GM12878 (cell line): Measurements from ENCODE around the gene LDLRAD4. TPM values are rescaled to one million over a fixed set of nuclear protein-coding genes. Genes with fewer than 3 reads are reported as not detected.

Experiments
- ATAC-seq: fragments of 200-7000 bp; cut with Tn5 transposase; 3 replicates; pipeline ENCODE4 v1.9.1; 2020; ENCODE audit warnings: mild to moderate bottlenecking, moderate library complexity
- BruUV-seq: library from RNA; stranded (reverse); fragments of 400-500 nt; replicated peaks from 2 replicates; lab custom pipeline; 2021; lab: Mats Ljungman, UMichigan
- CTCF ChIA-PET: fragments of 300-600 bp; sonication (Branson Sonifier 250); formaldehyde crosslinking; extraction: SDS; loops from one replicate; lab custom pipeline; 2021; ENCODE audit warnings: inconsistent platforms; lab: Yijun Ruan, JAX
- POLR2A ChIA-PET: fragments of 350-600 bp; formaldehyde crosslinking; extraction: SDS; loops from one replicate; lab custom pipeline; 2021; ENCODE audit warnings: inconsistent platforms; lab: Charles Lee
- RAD21 ChIA-PET: fragments of 300-600 bp; sonication (Branson Sonifier 250); formaldehyde crosslinking; loops from one replicate; lab custom pipeline; 2023; ENCODE audit warnings: antibody characterized with exemption; ENCODE audit not compliant: unreplicated experiment; lab: Charles Lee
- SMC1A ChIA-PET: fragments of 300-600 bp; sonication (Branson Sonifier 250); formaldehyde crosslinking; loops from one replicate; lab custom pipeline; 2023; ENCODE audit not compliant: unreplicated experiment, uncharacterized antibody; lab: Charles Lee
- DNase-seq: peaks from one replicate; pipeline ENCODE4 v3.0.0-alpha.2; 2011; ENCODE audit warnings: low read depth, low spot score
- FAIRE-seq: peaks from 3 replicates; lab custom pipeline; 2011; peaks lifted over from hg19 to GRCh38; lab: Jason Lieb, UNC
- H2AFZ ChIP-seq: 2 replicates; pipeline ENCODE4 v1.6.0; 2011; ENCODE audit warnings: low read depth, low read length, control low read depth; ENCODE audit not compliant: control insufficient read depth
- H3K27ac ChIP-seq: 2 replicates; pipeline ENCODE4 v1.5.1; 2011; ENCODE audit warnings: control low read depth; ENCODE audit not compliant: control insufficient read depth, insufficient read depth
- H3K27me3 ChIP-seq, 2 experiments: replicated peaks in 1 of 2; 2 replicates each; pipeline versions ENCODE4 v1.6.0 to v1.6.1; 2011; ENCODE audit warnings: low read length in 1 of 2; ENCODE audit not compliant: control insufficient read depth in 2 of 2, insufficient read depth in 2 of 2
- H3K36me3 ChIP-seq, 2 experiments: 2 replicates each; pipeline ENCODE4 v1.5.1; 2011; ENCODE audit warnings: low read length in 1 of 2; ENCODE audit not compliant: control insufficient read depth in 2 of 2, insufficient read depth in 2 of 2
- H3K4me1 ChIP-seq: 2 replicates; pipeline ENCODE4 v1.6.1; 2011; ENCODE audit warnings: mild to moderate bottlenecking, low read length, moderate library complexity, mixed read lengths; ENCODE audit not compliant: control insufficient read depth, insufficient read depth
- H3K4me2 ChIP-seq: 2 replicates; pipeline ENCODE4 v1.6.0; 2011; ENCODE audit warnings: control low read depth; ENCODE audit not compliant: control insufficient read depth, insufficient read depth
- H3K4me3 ChIP-seq: fragments of 200-600 bp; sonication (generic); 2 replicates; pipeline ENCODE4 v1.5.1; 2016
- H3K79me2 ChIP-seq: 2 replicates; pipeline ENCODE4 v1.6.0; 2011; ENCODE audit warnings: low read length; ENCODE audit not compliant: control insufficient read depth, insufficient read depth
- H3K9ac ChIP-seq: 2 replicates; pipeline ENCODE4 v1.8.0; 2011; ENCODE audit warnings: low read length, control low read depth, mixed read lengths; ENCODE audit not compliant: control insufficient read depth, insufficient read depth
- H3K9me3 ChIP-seq: replicated peaks from 3 replicates; pipeline ENCODE4 v1.5.1; 2011; ENCODE audit warnings: mild to moderate bottlenecking, low read length; ENCODE audit not compliant: control insufficient read depth, insufficient read depth
- H4K20me1 ChIP-seq: 2 replicates; pipeline ENCODE4 v1.6.0; 2011; ENCODE audit not compliant: control insufficient read depth, insufficient read depth
- BACH1 ChIP-seq: fragments of 450-650 bp; IDR thresholded peaks from 2 replicates; pipeline ENCODE4 v1.6.1; 2017; ENCODE audit warnings: mild to moderate bottlenecking, borderline replicate concordance
- BHLHE40 ChIP-seq, 2 experiments: fragments of 450-650 bp in 1 of 2; IDR thresholded peaks; 2 replicates each; pipeline ENCODE4 v1.6.1; 2011 to 2017; ENCODE audit warnings: low read depth in 2 of 2, borderline replicate concordance in 1 of 2, improper control_type of control experiment in 1 of 2, low read length in 1 of 2, mild to moderate bottlenecking in 1 of 2
- CBFB ChIP-seq: IDR thresholded peaks from 2 replicates; pipeline ENCODE4 v1.6.1; 2016; ENCODE audit warnings: antibody characterized with exemption, low read depth
- CREB1 ChIP-seq: IDR thresholded peaks from 2 replicates; pipeline ENCODE4 v1.6.1; 2012; ENCODE audit warnings: low read depth, mild to moderate bottlenecking, inconsistent platforms
- HCFC1 ChIP-seq: fragments of 150-350 bp; IDR thresholded peaks from 2 replicates; pipeline ENCODE4 v1.6.1; 2014; ENCODE audit warnings: low read length
- HDGF ChIP-seq: fragments of 450-650 bp; IDR thresholded peaks from 2 replicates; pipeline ENCODE4 v1.6.1; 2016; ENCODE audit warnings: antibody characterized with exemption
- LARP7 ChIP-seq: fragments of 450-650 bp; IDR thresholded peaks from 2 replicates; pipeline ENCODE4 v1.6.1; 2017; ENCODE audit warnings: mild to moderate bottlenecking
- MEF2A ChIP-seq: IDR thresholded peaks from 2 replicates; pipeline ENCODE4 v1.6.1; 2011; ENCODE audit warnings: low read depth, mild to moderate bottlenecking, low read length, moderate library complexity; ENCODE audit not compliant: insufficient read depth
- TBL1XR1 ChIP-seq: IDR thresholded peaks from 2 replicates; pipeline ENCODE4 v1.6.1; 2012; ENCODE audit warnings: low read depth, low read length, improper control_type of control experiment
- YY1 ChIP-seq: IDR thresholded peaks from 2 replicates; pipeline ENCODE4 v1.6.1; 2011; ENCODE audit warnings: low read depth, mild to moderate bottlenecking, low read length
- ZNF207 ChIP-seq: fragments of 450-650 bp; IDR thresholded peaks from 2 replicates; pipeline ENCODE4 v1.6.1; 2014; ENCODE audit warnings: antibody characterized with exemption, mild to moderate bottlenecking, borderline replicate concordance
- WGBS: methylation state at CpG from one replicate; pipeline ENCODE4 v1.1.6; 2016; ENCODE audit warnings: low lambda C conversion rate; ENCODE audit not compliant: insufficient replicate concordance, insufficient coverage; ENCODE audit errors: missing lambda C conversion rate; 5-methylcytosine and 5-hydroxymethylcytosine counted together
- in situ Hi-C: fragments of 300-500 bp; cut with MboI; formaldehyde crosslinking; loops from 9 replicates; pipeline ENCODE4 v1.14.3; 2018; ENCODE audit warnings: mixed read lengths
- intact Hi-C: fragments of 100-400 bp; cut with micrococcal nuclease; formaldehyde crosslinking; loops from one replicate; pipeline ENCODE4 v1.14.2; 2022; ENCODE audit not compliant: unreplicated experiment
- polyA plus RNA-seq, 11 experiments: library from polyadenylated mRNA; depleted of rRNA in 4 of 11; unstranded in 6 of 11; stranded (reverse) in 5 of 11; fragments of >200 nt; fragmentation: Nextera tagmentation in 4 of 11; fragmentation: Illumina TruSeq in 1 of 11; extraction: Ambion mirVana in 4 of 11; extraction: Trizol in 1 of 11; gene quantifications; 1 replicate in 1 of 11; 2 replicates in 10 of 11; pipeline versions ENCODE4 v1.2.1 to v1.2.3, GENCODE V29; 2011 to 2016; ENCODE audit warnings: inconsistent platforms in 2 of 11, missing spikeins in 2 of 11, low read depth in 1 of 11
- total RNA-seq, 4 experiments: library from RNA; depleted of rRNA in 3 of 4; stranded (reverse); fragments of >200 nt in 3 of 4; fragmentation: Illumina TruSeq in 1 of 4; extraction: Trizol in 1 of 4; gene quantifications; 2 replicates each; pipeline versions ENCODE4 v1.2.1 to v1.2.3, GENCODE V29; 2013 to 2021
- TF ChIP-seq, protein P1 (sequence below): fragments of 450-650 bp; IDR thresholded peaks from 2 replicates; pipeline ENCODE4 v1.6.1; 2018; ENCODE audit warnings: mild to moderate bottlenecking, low read depth, moderate library complexity; ENCODE audit not compliant: partially characterized antibody
- TF ChIP-seq, protein P2 (sequence below): fragments of 450-650 bp; IDR thresholded peaks from 2 replicates; pipeline ENCODE4 v1.6.1; 2016; ENCODE audit warnings: mild to moderate bottlenecking

The LDLRAD4 gene
- total and polyA plus RNA-seq, 10 of the 15 experiments (the other 5 are each of a cell fraction or from before 2014, with no cell fraction given), result 2.7 to 16.8 (median 11.2) TPM

DNA sequence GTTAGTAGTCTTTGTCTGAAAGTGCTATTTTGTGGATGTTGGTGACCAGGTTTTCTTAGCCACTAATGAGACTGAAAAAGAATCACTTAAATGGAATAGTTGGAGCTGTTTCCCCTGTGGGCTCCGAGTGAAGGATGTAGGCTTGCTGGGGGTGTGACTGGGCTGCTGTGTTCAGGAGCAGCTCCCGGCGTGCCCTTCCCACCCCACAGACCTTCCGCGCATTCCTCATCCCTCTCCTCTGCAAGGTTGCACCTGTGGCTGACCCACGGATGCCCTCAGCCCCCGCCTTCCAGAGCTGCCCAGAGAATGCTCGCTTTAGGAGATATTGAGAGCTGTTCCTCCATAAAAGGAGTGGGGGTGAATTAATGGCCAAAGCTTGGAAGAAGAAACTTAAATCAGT lies 174.3 kb downstream of the LDLRAD4 start:
- Histone ChIP-seq H4K20me1 (no peaks in the 10 kb centered on the region), H3K79me2 (no peaks in the 10 kb centered on the region), H3K36me3 (no peaks in the 10 kb centered on the region), H3K4me2 (no peak overlapping the region), H3K4me3 (no peak overlapping the region), H3K9me3 (no peaks in the 10 kb centered on the region), H3K4me1 (no peaks in the 10 kb centered on the region), H3K27ac (no peak overlapping the region), H3K9ac (no peak overlapping the region), H3K27me3 (peaks cover 0 to 2% of the 10 kb centered on the region in 2 experiments; a peak in 1 of 4 replicates), H2AFZ (no peak overlapping the region)
- TF ChIP-seq CREB1 (no peak), BHLHE40 (IDR thresholded peaks at IDR 0.05; ENCODE audit: borderline replicate concordance in 1 of 2, low read depth in 2 of 2, low read length in 1 of 2) (no peak), BACH1 (no peak), CBFB (no peak), HDGF (no peak), HCFC1 (no peak), ZNF207 (no peak), YY1 (no peak), TBL1XR1 (no peak), LARP7 (no peak), MEF2A (no peak)
- TF ChIP-seq, protein P1, sequence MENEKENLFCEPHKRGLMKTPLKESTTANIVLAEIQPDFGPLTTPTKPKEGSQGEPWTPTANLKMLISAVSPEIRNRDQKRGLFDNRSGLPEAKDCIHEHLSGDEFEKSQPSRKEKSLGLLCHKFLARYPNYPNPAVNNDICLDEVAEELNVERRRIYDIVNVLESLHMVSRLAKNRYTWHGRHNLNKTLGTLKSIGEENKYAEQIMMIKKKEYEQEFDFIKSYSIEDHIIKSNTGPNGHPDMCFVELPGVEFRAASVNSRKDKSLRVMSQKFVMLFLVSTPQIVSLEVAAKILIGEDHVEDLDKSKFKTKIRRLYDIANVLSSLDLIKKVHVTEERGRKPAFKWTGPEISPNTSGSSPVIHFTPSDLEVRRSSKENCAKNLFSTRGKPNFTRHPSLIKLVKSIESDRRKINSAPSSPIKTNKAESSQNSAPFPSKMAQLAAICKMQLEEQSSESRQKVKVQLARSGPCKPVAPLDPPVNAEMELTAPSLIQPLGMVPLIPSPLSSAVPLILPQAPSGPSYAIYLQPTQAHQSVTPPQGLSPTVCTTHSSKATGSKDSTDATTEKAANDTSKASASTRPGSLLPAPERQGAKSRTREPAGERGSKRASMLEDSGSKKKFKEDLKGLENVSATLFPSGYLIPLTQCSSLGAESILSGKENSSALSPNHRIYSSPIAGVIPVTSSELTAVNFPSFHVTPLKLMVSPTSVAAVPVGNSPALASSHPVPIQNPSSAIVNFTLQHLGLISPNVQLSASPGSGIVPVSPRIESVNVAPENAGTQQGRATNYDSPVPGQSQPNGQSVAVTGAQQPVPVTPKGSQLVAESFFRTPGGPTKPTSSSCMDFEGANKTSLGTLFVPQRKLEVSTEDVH, result no peak
- TF ChIP-seq, protein P2, sequence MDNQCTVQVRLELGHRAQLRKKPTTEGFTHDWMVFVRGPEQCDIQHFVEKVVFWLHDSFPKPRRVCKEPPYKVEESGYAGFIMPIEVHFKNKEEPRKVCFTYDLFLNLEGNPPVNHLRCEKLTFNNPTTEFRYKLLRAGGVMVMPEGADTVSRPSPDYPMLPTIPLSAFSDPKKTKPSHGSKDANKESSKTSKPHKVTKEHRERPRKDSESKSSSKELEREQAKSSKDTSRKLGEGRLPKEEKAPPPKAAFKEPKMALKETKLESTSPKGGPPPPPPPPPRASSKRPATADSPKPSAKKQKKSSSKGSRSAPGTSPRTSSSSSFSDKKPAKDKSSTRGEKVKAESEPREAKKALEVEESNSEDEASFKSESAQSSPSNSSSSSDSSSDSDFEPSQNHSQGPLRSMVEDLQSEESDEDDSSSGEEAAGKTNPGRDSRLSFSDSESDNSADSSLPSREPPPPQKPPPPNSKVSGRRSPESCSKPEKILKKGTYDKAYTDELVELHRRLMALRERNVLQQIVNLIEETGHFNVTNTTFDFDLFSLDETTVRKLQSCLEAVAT, result no peak
- in situ Hi-C loops (no loop called here), intact Hi-C loops (no loop called here)
- CTCF ChIA-PET, result no interaction called here
- BruUV-seq, result no TSS peak
- SMC1A ChIA-PET, result no interaction called here
- ATAC-seq (no peak), DNase-seq (no peak), FAIRE-seq (no peak)
- WGBS, result 29% methylated on average over 6 of the region's 8 CpGs
- POLR2A ChIA-PET, result no interaction called here
- RAD21 ChIA-PET, result no interaction called here
